G401 (cell line): Measurements from ENCODE around the gene CRY2. TPM values are rescaled to one million over a fixed set of nuclear protein-coding genes. Genes with fewer than 3 reads are reported as not detected.

Experiments
- DNase-seq: peaks from one replicate; pipeline ENCODE4 v3.0.0-alpha.2; 2015; ENCODE audit warnings: low spot score
- in situ Hi-C: cut with HindIII; loops from 2 replicates; pipeline ENCODE4 v1.10.0; 2016; ENCODE audit warnings: low sequenced_read_pairs, mixed read lengths
- total RNA-seq: library from RNA; depleted of rRNA; stranded (reverse); fragments of >200 nt; shearing (Covaris generic); gene quantifications from 2 replicates; pipeline ENCODE4 v1.2.3, GENCODE V29; 2014

Gene CRY2
- total RNA-seq, 1 experiment from 2014 or later = 13.1 TPM

DNA sequence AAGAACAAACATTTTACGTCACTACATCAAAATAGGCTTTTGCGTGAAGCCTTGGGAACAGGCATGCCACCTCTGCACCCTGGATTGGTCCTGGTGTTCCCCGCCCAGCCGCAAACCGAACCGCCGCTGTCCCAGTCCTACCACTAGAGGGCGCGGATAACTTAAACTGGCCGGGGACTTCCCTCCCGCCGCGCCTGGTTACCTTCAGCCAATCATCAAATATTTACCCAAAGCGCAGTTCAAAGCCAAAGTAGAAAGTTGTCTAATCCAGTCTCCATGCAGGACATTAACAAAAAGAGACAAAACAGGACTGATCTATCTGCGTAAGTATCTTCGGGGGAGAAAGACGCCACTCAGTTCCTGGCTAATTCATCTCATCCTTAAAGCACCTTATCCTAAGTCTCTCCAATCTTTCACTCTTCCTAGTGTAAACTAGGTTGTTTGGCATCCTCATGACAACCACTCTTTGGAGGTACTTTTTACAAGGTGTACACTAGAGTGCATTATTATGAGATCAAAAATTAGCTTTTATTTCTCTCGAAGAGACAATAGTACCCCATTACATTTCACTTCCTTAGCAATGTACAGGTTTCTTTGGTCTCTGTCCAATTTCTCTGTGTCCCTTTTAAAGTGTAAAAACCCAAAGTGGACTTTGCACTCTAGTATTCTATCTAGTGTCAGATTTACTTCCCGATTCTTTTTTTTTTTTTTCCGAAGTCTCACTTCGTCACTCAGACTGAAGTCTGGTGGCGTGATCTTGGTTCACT, 3.9 kb upstream of the CRY2 start:
- in situ Hi-C loops = no loop called here
- peak; percentile 89 for DNase-seq

DNA sequence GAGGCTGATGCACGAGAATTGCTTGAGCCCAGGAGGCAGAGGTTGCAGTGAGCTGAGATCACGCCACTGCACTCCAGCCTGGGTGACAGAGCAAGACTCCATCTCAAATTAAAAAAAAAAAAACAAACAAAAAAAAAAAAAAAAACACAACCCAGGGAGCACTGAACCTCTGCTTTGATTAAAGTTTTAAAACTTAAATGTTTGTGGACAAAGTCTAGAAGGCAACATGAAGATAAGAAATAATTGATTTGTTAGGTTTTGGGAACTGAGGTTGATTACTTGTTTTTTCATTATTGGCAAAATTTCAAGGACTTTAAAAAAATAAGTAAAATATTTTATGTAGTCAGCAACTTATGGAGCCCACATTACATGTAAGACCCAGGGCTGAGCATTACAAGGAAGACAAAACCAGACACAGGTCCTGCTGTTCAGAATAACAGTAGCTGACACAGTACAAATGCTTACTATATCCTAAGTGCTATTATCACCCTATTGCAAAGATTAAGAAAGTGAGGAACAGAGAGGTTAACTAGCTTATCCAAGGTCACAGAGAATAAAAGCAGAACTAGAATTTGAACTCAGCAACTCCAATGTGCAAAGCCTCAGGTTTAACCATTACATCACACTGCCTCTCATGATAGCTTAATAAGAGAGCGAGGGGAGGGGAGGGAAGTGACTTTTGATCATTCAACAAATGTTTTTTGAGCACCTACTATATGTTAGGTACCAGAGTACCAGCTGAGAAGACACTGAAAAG, 2.3 kb upstream of the CRY2 start:
- in situ Hi-C loops = no loop called here
- no peak for DNase-seq

DNA sequence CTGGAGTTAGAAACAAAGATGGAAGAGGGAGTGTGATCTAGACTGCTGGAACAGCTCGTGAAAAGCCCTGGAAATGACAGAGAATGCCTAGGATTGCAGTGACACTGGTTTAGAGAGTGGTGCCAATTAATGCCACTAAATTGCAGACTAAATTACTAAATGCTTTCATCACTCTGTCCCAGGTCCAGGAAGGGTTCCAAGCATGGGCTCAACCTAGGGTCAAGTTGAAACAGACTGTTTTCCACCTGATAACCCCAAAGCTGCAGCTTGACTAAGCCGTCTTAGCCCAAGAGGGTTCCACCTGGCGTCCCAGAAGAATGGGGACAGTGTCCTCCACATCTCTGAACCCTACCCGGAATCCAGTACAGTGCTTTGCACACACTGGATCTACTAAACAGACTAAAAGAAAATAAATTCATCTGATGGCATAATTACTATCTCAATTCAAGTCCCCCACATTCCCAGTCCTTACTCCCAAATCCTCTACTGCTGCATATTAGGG, 1.1 kb upstream of the CRY2 start:
- no peak for DNase-seq
- in situ Hi-C loops = no loop called here

DNA sequence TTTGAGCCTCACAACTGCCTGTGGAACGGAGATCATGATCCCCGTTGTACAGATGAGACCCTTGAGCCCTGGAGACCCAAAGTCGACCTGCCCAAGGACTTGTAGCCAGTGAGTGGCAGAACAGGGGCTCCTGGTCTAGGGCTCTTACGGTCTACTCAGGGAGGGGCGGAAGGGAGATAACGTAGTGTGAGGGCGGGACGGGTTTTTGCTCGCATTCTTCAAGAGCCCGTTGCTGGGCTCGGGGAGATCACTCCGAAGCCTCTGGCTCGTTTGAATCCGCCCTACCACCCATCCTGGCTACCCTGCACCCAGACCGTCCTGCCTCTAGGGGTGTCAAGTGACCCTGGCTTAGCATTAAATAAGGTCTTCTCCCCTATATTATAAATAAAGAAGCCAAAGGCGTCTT, 639 bp downstream of the CRY2 start:
- in situ Hi-C loops = no loop called here
- DNase-seq = peak; percentile 56

DNA sequence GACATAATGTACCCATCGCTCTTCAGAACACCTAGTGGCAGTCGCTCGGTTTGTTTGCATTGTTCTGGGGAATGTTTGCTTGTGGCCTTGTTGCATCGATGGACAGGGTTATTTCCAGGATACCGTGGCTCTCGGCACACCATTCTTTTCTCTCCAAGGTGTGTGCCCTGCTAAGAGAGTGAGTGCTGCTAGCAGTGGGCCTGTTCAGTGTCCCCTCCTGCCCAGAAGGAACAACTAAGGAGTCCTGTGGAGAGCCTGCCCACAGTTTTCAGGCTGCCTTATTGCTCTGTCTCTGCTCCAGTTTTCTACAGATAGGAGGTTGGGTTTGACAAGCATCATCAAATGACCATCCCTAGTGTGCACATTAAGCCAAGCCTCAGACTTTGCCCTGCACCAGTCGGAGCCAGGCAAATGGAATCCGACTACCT, 1.4 kb downstream of the CRY2 start:
- no peak for DNase-seq
- in situ Hi-C loops = no loop called here

DNA sequence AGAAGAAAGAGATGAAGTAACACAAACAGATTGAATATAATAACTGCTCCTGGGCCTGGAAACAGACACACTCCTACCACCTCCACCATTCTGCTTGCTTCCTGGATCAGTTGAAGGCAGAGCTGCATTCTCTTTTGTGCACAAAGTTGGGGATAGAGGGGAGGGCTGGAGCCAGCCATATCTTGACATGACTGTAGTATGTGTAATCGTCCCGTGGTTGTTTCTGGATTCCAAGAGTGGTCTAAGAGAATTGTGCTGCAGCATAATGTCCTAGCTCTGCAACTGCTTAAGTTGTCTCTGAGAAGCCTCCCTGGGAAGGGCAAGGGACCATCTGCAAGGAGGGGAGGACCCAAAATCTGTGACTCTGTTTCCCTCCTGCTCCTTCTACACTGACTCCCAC, 3.2 kb downstream of the CRY2 start:
- no peak for DNase-seq
- in situ Hi-C loops = loop anchor here (25.0 kb wide), 1 partner anchor 362 kb away; no protein-coding TSS in a partner anchor

DNA sequence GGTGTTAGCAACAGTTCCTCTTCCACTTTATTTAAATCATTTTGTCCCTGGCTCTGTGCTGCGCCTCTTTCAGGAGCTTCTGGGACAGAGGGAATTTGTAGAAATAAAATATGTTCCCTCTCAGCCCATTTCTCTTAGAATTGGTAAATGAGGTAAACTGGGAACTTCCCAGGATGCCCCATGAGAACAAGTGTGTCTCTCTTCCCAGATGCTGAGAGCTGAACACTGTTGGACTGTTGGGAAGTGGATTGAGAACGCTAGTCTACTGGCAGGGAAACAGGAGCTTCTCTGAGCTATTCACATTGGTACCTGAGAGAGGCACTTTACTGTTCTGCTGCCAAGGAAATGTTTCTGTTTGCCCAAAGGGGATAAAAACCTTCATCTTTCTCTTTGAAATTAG, 4.0 kb downstream of the CRY2 start:
- DNase-seq = no peak
- in situ Hi-C loops = loop anchor here (25.0 kb wide), 1 partner anchor 361 kb away; no protein-coding TSS in a partner anchor

DNA sequence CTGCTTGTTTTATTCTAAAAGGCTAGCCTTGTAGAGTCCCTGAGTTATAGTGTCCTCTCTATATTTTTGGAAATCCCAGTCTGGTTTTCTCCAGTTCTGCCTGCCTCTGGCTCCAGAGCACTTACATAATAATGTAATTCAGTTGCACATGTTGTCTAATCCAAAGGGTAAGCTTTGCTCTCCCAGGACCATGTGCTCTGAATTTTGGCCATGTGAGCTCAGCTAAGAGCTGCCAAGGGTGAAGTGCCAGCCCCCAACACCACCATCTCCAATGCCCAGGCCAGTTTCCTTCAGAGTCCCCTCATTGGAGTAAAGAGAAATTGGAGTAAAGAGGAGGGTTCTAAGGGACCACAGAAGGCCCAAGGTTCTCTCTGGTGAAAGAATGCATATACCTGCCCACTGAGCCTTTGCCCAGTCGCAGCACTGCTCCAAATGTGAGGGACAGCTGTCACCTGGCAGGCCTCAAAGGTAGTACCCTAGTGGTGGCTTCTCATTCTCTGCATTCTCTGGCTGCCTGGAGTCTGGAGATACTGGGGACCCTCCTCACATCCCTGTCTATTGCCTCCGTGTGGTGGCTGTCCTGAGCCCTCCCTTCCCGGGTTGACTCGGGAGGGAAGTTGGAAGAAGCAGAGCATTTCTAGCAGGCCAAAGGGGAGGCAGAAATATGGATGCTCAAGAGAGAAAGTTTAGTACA, 4.9 kb downstream of the CRY2 start:
- in situ Hi-C loops = loop anchor here (25.0 kb wide), 1 partner anchor 360 kb away; no protein-coding TSS in a partner anchor
- peak; percentile 79 for DNase-seq

DNA sequence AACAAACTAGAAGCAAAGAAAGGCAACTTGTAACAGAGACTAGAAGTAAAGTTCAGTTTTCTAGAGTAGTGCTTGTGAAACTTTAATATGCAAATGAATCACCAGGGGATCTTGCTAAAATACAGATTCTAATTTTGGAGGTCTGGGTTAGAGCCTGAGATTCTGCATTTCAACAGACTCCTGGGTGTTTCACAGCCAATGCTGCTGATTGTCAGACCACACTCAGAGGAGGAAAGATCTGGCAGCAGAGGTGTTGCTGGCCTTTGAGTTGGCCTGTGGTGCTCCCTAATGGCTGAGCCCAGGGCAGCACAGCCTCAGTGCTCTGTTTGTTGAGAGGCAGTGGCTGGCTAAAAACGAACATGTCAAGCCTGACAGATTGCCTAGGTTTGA, 5.4 kb downstream of the CRY2 start:
- in situ Hi-C loops = loop anchor here (25.0 kb wide), 1 partner anchor 360 kb away; no protein-coding TSS in a partner anchor
- no peak for DNase-seq

DNA sequence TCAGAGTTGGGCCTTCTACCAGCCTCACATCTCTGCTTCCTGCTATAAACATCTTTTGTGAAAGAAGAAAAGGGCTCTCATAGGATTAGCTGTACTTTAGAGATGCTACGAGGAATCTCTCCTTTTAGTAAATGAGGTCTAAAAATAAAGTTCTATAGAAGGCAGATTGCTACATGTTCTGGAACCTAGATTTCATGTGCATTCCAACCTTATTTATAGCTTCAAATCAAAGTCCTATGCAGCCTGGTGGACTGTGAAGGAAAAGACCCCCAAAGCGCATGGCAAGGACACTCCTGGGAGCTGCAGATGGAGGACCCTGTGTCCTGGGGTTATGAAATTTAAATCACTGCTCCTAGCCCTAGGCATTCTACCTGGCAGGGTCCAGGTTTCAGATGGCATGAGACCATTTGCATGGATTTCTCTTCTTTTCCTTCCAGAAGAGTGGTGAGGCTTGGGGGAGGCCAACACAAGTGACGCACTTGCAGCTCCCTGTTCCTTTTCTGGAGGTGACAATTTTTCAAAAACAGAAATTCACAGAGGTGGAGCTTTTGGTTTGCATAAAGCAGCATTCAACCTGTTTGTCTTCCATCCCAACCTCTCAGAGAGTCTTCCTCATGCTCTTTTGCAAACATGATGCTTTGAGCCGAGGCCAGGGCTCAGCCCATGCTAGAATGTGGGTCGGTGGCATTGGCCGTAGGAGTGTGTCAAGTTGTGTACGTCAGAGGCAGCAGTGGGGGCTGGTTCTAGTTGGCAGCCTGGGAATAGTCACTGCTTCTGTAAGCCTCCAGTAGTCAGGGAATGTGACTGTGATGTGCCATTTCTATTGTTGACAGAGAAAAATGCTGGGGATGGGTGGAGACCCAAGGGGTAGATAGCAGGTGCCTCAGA, 6.3 kb downstream of the CRY2 start:
- DNase-seq = peak; percentile 58
- in situ Hi-C loops = loop anchor here (25.0 kb wide), 1 partner anchor 359 kb away; no protein-coding TSS in a partner anchor

DNA sequence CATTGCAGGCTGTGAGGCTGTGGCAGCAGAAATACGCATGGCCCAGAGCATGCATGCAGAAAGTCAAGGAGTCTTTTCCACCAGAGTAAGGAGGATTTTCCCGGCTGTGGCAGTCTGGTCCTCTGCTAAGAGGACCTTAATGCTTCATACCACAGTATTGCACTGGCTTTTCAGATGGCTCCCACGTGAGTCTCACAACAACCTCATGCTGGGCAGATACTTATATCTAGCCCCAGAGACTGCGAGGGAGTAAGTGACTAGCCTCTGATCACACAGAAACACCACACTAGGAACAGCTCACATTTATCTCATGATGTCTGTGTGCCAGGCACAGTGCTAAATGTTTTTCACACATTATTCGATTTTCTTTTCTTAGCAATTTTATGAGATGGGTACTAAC, 8.0 kb downstream of the CRY2 start:
- no peak for DNase-seq
- in situ Hi-C loops = loop anchor here (25.0 kb wide), 1 partner anchor 357 kb away; no protein-coding TSS in a partner anchor

DNA sequence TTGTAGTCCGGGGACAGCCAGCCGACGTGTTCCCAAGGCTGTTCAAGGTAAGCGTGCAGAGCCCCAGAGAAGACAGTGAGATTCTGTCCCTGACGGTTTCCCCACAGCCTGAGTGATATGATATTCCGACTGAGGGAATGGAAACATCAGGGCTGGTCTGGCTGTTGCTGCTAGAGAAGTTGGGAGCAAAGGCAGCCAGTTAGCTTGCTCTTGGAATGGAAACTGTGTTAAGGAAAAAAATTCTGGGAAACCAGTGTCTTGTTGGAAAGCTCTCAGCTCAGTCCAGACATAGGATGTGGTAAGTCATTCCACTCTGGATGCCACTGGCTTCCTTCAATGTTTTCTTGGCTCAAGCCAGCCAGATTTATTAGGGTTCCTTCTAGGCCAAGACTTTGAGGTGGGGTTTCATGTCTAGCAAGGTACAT, 8.8 kb downstream of the CRY2 start:
- in situ Hi-C loops = loop anchor here (25.0 kb wide), 1 partner anchor 356 kb away; no protein-coding TSS in a partner anchor

DNA sequence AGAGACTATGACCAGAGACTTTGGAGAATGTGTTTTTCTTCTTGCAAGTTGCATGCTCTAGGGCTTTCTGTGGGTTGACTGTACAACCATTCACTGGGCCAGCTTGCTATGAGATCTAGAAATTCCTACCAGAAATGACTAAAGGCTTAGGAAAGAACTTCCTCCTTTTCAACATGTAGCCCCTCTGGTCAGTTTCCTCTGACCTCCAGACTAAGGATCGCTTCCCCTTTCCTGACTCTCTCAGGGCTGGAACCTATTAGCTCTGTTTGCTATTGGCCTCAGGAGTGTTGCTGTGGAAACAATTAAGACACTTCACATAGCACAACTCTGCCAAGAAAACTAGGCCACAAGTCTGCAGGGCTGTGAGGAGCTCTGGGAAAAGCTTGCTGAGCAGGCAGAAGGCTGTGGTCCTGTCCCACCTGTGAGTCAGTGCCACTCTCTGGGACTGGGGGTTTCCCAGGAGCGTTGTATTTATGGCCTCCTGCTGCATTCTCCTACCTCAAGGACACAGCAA, 10.7 kb downstream of the CRY2 start:
- DNase-seq = peak; percentile 84
- in situ Hi-C loops = loop anchor here (25.0 kb wide), 1 partner anchor 354 kb away; no protein-coding TSS in a partner anchor

More for the DNA sequence above, 8.8 kb downstream of the CRY2 start:
- no peak for DNase-seq

DNA sequence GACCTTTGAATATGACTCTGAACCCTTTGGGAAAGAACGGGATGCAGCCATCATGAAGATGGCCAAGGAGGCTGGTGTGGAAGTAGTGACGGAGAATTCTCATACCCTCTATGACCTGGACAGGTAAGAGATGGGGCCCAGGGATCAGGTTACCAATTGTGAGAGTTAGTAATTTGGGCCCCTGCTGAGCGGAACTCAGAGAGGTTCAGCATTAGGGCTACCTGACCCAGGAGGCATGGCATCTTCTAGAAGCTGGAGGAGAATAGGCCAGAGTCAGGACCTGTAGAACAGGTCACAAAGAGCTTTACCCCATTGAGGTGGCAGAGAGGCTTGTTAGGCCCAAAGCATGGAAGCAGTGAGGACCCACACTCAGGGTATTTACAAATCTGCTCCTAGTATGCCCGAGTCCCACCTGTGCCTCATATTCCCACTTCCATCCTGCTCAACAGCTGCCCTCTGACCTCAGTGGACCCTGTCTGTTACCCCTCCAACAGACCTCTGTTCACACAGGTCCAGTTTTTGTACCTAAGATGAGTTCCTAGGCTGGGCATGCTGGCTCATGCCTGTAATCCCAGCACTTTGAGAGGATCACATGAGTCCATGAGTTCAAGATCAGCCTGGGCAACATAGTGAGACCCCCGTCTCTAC, 11.6 kb downstream of the CRY2 start:
- no peak for DNase-seq
- in situ Hi-C loops = loop anchor here (25.0 kb wide), 1 partner anchor 353 kb away; no protein-coding TSS in a partner anchor

DNA sequence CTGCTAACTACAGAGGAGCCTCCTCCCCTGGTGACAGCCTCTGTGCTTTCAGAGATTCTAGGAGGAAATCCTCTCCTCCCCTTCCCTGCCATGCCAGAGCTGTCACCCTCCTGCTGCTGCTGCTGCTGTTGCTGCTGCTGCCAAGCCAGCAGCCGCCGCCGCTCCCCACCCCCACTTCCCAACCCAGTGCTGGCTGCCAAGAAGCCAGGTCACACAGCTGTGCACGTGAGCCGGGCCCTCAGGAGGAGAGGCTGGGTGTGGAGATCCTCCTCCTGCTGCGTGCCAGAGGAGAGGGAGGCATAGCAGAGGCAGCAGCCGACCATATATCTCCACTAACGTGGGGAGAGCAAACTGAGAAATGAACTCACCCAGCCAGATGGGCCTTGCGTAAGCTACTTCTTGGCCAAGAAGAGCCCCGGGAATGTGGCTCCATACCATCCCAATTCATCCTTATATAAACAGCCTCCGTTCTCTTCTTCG, 12.4 kb downstream of the CRY2 start:
- in situ Hi-C loops = loop anchor here (25.0 kb wide), 1 partner anchor 353 kb away; no protein-coding TSS in a partner anchor

DNA sequence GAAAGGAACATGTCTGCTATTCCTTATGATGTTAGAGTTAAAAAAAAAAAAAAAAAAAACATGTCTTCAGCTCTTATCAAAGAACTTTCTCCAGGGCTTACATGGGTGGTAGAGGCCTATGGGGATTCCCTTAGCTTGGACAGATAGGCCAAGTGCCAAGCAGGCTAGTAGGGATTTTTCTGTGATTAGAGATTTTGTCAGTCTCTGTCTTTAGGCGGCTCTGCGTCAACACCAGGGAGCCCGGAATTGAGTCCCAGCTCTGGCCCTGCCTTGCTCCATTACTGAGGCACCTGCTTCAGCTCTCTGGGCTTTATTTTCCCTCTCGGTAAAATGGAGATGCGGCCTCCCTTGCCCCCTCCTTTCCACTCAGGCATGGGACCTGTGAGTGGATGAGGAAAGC, 13.1 kb downstream of the CRY2 start:
- in situ Hi-C loops = loop anchor here (25.0 kb wide), 1 partner anchor 352 kb away; no protein-coding TSS in a partner anchor
- DNase-seq = no peak

More for the DNA sequence above, 12.4 kb downstream of the CRY2 start:
- DNase-seq = peak; percentile 71
